Suppressor macrophage (primary cell): ENCODE results near the gene MBD1.
"Not testable (repeated sequence)": the region's sequence is repeated elsewhere in the genome, so short reads cannot be mapped to it uniquely, and the experiment has no call there.

Experiments
- DNase-seq, 4 experiments: peaks; one replicate each; pipeline ENCODE4 v3.0.0-alpha.2; 2020 to 2022
- total RNA-seq, 17 experiments: gene quantifications; one replicate each; lab custom pipeline; 2026; ENCODE audit warnings: mixed read lengths in 6 of 17, inconsistent platforms in 3 of 17; lab: John Stamatoyannopoulos, UW

MBD1 gene, protein sequence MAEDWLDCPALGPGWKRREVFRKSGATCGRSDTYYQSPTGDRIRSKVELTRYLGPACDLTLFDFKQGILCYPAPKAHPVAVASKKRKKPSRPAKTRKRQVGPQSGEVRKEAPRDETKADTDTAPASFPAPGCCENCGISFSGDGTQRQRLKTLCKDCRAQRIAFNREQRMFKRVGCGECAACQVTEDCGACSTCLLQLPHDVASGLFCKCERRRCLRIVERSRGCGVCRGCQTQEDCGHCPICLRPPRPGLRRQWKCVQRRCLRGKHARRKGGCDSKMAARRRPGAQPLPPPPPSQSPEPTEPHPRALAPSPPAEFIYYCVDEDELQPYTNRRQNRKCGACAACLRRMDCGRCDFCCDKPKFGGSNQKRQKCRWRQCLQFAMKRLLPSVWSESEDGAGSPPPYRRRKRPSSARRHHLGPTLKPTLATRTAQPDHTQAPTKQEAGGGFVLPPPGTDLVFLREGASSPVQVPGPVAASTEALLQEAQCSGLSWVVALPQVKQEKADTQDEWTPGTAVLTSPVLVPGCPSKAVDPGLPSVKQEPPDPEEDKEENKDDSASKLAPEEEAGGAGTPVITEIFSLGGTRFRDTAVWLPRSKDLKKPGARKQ
- 27.4 to 80.9 (median 55.4) reads per million in 17 experiments for total RNA-seq

DNA sequence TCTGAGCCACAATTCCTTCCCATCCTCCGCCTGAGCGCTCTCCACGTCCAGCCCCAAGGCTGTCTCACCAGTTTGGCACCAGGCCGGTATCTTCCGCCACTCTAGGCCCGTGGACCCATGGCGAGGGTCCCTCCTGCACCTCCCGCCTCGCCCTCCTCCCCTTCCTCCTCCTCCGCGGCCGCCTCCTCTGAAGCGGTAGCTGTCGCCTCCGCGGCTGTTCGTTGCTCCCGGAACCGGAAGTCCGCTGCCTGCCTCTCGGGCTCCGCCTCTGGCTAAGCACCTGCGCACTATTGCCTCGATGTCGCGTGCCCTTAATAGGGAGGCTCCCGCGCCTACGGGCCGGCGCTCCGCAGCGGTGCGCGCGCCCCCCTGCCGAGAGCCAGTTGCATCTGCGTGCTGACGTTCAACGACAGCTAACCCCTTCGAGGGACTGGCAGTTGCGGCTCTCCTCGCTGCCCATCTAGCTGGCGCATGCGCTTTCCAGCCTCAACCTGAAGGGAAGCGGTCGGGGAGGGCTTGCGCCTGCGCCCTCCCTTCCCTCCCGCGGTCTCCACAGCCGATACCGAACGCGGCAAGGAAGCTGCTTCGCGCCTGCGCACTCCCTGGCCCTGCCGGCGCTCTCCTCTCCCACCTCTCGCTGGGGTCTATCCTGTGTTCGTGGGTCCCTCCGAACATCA, at the start of gene MBD1:
Gene MBD1, minus strand, starts transcription at position 229 of the 677 bp plus-strand sequence. CDS start 1,531 bp downstream, outside the sequence.
- peak; percentile 98 to 99 (median 98) for DNase-seq

DNA sequence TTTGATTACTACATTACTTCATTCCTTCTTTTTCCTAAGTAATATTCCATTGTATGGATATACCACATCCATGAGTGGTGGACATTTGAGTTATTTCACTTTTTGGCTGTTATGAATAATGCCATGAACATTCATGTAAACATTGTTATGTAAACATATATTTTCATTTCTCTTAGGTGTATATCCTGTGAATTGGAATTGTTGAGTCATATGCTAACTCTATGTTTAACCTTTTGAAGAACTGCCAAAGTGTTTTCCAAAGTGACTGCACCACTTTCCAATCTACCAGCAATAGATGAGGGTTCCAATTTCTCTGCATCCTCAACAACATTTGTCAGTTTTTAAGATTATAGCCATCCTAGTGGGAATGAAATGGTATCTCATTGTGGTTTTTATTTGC, 48.9 kb upstream of the MBD1 start:
- DNase-seq, result no peak

DNA sequence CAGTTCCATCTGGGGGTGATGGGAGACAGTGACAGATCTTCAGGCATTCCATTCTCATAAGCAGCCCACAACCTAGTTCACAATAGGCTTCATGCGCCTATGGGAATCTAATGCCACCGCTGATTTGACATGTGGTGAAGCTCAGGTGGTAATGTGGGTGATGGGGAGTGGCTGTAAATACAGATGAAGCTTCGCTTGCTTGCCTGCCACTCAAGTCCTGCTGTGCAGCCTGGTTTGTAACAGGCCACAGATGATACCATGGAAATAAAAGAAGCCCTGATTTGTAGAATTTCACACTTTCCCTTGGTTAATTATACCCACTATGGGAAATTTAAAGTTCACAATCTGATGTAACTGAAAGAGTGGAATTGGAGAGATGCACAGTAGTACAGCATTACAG, 46.7 kb upstream of the MBD1 start:
- DNase-seq, result no peak

DNA sequence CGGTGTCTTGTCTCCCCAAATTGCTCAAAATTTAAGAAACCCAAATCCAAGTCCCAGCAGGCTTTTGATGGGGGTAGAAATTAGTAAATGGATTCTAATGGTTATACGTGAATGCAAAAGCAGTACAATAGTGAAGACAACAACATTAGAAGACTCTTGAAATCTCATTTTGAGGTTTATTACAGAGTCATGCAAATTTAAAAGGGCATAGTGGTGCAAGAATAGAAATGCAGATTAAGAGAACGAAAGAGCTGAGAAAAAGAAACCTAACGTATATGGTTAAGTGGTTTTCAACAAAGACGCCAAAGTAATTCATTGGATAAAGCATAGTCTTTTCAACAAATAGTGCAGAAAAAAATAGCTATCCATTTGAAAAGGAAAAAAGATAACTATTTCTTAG, 39.4 kb upstream of the MBD1 start:
- DNase-seq, result no peak

DNA sequence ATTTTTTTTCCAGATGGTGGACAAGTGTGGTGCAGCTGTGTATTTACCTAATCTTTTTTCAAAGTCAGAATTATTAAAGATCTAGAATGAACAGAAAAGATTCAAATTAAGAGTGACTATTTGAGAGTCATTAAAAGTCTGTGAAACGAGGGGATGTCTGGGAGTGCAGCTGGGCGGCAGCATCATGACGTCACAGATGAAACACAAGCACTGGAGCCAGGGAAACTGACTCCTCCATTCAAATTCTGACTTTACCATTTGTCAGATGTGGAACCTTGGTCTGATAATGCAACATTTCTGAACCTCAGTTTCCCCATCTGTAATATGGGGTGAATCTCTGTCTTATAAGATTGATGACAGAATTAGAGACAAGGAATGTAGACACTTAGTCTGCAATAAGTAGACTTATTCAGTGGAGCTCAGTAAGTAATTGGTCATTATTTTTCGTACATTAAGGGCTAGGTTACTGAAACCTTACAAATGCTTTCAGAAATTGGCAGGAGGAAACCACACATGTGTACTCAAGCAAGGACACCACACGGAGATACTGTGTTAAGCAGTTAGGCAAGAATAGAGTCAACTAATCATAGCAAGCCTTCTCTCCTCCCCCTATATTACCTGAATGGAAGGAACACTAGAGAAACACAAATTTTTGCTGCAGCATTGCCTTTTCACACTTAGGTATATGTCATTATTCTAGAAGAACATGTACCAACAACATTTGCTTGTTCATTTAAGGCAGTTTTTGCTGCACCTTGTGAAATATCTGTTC, 34.0 kb upstream of the MBD1 start:
- no peak for DNase-seq

DNA sequence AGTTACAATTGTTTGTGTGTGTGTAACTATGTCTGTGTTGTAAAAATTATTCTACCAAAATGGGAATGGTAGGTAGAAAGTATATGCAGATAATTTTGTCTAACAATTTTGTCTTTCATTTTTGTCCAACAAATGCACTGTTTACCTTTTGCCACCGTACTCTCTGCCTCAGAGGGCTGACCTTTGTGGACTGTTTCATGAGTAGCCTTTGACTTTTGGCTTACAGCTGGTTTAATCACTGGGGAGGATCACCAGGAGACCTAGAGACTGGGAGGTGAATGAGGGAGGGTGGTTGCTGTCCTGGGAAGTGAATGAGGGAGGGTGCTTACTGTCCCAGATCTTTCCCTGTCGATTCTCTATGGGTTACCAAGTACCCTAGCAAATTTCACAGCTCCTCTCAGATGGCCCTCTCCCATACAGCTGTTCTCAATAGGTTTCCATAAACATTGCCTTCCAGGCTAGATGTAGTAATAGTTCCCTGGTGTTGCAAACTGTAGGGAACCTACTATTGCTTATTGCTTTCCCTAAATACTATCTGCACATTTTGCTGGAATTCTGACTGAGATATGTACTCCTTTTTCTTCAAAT, 32.6 kb upstream of the MBD1 start:
- no peak for DNase-seq

DNA sequence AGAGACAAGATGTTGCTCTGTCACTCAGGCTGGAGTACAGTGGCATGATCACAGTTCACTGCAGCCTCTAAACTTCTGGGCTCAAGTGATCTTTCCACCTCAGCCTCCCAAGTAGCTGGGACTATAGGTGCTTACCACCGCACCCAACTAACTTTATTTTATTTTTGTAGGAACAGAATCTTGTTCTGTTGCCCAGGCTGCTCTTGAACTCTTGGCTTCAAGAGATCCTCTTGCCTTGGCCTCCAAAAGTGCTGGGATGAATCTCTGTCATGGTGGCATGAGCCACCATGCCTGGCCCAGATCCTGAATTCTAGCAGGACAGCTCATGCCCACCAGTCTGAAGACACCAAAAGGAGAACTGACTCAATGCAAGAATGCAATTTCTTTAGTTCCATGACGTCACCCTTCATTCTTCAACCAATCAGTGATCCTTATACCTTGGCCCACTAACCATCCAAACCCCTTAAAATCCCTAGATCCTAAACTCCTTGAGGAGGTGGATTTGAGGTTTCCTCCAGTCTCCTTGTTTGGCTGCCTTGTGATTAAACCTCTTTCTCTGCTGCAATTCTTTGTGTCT, 31.8 kb upstream of the MBD1 start:
- DNase-seq, result peak in 3 of 4 experiments; percentile 33 to 43 (median 41)

DNA sequence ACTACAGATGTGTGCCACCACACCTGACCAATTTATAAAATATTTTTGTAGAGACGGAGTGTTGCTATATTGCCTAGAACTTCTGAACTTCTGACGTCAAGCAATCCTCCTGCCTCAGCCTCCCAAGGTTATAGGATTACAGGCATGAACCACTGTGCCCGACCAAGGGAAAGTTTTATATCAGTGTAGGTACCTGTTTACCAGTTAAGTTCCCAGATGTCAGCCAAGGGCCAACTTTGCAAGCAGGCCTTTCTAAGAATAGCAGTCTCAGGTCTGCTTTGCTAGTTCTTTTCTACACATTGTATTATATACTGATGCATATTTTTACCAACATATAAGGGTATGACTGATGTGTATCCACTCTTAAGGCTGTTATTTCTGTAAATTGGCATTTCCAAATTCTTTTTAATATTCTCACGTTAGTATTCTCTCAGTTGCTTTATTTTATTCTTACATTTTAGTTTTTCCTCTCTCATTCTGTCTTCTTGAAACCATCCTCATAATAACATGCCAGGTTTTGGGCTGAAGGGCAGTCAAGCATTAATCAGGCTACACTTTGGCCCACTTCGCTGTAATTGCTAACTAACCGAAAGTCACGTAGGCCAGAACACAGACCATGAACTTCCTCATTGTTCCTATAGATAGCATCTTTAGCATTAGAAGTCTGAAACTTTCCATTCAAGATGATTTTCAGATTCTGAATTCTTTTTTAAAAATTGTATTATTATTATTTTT, 31.1 kb upstream of the MBD1 start:
- no peak for DNase-seq

DNA sequence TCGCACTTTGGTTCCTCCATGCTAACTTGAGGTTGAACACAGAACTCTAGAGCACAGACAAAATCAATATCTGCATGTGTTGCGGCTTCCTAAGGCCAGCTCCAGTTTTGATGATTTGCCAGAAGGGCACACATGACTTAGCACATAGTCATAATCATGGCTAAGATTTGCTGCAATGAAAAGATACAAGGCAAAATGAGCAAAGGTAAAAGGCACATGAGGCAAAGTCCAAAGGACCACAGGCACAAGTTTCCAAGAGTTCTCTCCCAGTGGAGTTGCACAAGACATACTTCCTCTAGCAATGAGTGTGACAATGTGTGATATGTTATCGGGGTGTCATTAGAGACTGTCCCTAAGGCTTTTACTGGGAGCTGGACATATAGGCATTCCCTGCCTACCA, 30.3 kb upstream of the MBD1 start:
- peak in 3 of 4 experiments; percentile 12 to 20 (median 19) for DNase-seq

DNA sequence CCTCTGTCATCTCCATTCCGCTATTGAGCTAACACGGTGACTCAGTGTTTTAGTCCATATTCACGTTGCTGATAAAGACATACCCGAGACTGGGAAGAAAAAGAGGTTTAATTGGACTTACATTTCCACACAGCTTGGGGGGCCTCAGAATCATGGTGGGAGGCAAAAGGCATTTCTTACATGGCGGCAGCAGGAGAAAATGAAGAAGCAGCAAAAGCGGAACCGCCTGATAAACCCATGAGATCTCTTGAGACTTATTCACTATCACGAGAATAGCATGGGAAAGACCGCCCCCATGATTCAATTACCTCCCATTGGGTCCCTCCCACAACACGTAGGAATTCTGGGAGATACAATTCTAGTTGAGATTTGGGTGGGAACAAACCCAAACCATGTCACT, 28.8 kb upstream of the MBD1 start:
- no peak for DNase-seq

DNA sequence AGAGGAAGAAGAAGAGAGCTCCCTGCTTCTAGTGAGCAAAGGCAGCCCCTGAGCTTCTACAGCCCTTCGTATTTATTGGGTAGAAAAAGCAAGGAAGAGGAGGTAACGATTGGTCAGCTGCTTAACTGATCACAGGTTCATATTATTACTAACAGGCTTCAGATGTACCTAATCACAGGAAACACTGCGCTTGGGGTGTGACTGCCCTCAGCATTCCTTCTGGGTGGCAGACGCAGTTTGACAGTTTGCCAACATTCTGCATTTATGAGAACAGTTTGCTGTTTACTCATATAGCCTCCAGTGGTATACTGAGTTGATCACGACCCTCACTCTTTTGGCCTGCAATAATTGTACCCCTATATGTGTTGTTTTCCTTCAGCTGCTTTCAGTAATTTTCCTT, 27.5 kb upstream of the MBD1 start:
- DNase-seq, result not testable (repeated sequence)

DNA sequence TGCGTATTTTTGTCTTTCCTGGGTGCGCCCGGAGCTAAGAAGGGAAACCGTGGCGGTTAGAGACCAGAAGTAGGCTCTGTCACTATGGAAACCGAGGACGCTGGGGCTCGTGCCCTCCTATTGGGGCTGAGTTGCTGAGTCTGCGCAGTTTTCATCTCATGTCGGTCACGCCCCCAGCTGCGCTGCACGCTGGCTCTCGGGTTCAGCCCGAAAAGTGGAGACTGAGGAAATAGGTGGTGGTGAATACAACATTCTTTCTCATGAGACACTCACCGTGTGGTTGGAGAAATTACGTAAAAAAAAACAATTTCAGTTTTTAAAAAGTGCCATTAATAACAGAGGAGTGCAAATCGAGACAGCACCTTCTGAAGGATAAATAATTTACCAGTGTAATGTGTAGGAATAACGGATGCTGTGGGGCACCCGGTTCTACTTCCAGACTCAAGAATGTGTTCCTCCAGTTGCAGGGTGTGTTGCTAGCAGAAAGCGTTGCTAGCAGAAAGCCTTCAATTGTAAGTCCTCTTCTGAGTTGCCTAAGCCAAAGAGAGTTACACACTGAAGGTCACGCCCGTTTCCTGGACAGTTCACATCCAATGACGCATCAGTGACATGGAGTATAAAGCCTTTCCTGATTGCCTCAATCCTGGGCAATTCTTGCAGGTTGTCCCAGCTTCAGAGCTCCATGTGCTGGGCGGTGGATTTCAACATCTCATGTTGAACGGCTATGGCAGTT, 26.6 kb upstream of the MBD1 start:
- DNase-seq, result peak; percentile 95 to 99 (median 98)

DNA sequence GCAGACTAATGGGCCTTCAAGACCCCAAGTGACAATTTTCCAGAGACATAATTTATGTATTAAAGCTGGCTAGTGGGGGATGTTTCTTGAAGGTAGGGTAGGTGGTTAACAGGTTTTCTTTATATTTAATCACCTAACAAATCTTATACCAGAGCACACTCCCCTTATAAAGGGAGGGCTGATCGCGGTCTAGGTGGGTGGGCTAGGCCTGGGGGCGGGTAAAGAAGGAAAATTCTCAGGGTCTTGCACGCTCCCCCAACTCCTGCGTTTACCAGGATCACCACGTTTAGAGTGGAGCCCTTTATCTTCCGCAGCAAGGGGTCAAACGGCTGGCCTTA, 26.0 kb upstream of the MBD1 start:
- DNase-seq, result no peak

DNA sequence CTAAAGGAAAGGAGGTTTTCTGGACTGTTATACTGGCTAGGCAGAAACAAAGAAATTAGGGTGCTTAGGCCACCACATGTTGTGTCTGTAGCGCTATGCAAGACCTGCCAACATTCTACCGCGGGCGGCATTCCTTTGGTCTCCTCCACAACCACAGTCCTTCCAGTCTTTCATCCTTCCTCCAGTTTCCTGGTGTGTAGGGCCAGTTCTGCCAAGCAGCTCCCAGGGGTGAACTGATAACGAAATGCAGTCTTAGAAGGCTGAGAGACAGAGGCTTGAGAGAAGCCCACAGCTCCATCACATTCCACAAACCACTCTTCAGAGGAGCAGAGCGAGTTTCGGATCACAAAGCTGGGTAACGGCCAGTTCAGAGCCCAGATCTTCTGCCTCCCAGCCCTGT, 25.6 kb upstream of the MBD1 start:
- DNase-seq, result no peak

DNA sequence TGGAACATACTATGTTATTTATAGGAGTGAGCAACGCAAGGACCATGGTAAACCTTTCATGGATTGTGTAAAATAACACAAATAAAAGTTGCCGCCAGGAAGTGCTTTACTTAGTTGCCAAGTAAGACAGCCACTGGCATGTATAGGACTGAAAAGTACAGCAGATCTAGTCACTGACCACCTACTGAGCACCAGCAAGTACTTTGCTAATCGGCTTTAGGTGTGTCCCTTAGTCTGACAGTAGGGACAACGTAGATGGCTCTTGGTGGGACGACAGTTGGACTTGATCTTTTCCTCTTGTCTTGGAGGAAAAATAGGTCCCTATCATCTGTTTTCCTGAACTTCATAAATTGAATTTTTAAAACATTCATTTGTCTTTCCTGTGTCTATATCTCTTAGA, 19.8 kb upstream of the MBD1 start:
- DNase-seq, result no peak

DNA sequence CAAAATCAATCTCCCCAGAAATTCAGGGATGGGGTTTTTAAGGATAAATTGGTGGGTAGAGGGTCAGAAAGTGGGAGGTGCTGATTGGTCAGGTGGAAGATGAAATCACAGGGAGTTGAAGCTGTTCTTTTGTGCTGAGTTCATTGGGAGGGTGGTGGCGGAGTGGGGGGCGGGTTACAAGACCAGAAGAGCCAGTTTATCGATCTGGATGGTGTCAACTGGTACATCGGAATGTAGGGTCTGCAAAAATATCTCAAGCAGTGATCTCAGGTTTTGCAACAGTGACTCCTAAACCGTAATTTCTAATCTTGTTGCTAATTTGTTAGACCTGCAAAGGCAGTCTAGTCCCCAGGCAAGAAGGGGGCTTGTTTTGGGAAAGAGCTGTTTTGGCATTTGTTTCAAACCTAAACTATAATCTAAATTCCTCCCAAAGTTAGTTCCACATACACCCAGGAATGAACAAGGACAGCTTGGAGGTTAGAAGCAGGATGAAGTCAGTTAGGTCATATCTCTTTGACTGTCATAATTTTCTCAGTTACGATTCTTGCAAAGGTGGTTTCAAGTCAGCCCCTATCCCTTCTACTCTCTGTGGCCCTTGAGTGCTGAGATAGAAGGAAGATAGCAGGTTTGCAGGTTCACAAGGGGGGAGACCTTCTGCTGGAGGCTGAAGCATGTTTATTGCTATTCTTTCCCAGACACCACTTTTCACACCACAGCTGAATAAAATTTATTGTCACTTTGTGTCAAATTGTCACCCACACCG, 18.5 kb upstream of the MBD1 start:
- no peak for DNase-seq

DNA sequence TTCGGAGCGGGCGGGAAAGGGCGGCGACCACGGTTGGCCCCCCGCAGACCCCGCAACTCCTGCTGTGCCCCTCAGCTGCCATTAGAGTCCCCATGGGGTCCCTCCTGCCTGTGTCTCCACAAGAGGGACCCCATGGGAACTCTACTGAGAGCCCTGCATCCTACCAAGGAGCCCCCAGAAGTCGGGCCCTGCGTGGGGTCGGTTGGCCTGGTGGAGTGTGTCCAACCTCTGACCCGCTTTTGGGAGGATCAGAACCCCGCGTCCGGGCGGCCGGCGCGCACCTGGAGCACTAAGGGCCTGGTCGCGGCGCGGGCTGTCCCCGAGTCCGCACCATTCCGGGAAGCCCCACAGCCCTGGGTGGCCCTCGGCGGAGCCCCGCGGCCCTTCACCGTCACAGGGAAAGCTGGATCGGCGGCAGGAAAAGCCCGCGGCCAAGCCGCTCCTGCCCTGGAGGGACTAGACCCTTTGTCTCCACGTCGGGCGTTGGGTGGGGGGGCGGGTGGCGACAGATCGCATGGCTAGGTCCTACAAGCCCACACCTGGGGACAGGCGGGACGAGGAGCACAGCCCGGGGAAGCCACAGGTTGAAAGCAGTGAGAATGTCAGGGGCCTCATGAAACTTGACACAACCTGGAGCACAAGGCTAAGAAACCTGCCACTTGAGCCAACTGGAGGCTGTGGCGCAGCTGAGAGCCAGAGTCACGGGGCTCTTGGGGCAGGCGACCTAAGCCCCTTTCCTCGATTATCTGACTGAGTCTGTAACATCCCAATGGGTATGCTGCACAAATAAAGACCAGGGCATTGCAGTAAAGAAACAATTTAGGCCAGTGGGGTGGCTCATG, 17.3 kb upstream of the MBD1 start:
- DNase-seq, result no peak

DNA sequence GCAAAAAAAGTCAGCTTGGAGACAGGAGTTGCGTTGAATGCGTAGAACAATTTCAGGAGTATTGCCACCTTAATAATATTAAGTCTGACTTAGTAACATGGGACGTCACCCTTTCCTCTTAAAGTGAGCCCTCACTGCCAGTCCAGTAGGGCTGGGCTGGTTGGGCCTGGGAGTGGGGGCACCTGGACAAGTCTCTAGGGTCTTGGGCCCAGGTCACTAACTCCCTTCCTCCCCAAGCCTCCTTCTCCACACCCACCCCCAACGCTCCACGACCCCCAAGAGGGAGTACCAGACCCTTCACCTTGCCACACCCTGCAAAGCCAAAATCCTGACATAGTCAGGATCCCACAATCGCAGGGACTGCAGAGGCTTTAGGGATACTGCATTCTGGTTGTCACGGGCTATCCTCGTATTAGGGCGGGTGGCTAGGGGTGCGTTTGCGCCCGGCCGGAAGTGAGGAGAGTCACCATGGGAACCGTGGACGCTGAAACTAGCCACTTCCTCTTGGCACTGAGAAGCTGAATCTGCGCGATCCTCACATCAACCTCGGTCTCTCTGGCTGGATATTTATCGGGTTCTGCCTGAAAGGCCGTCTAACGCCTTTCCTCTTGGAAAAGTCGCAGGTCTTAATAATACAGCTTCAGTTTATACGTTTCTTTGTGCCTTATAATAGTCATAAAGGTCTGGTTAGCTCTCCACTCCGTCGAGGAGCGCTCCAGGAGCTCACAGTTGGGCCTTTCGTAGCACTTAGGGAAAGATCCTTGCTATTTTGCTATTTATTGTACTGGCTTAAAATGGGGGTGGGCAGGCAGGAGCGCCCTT, 16.5 kb upstream of the MBD1 start:
- peak; percentile 91 to 95 (median 94) for DNase-seq
